ENCODE data around the gene CTSA. TPM values are rescaled to one million over a fixed set of nuclear protein-coding genes. Genes with fewer than 3 reads are reported as not detected.

Gene CTSA
- total and polyA plus RNA-seq, 9 donors = 45.0 to 210 (median 110) TPM

- intact Hi-C loops (cut with DNase I) = no loop called here
- no peaks in the 10 kb centered on the region for H3K36me3 ChIP-seq
- no peak for DNase-seq
Observed at GRCh38 chr20:45907219-45907948, 16.2 kb downstream of the CTSA start.

GRCh38 chr20:45908084-45908483 lies 16.9 kb downstream of the CTSA start:
- intact Hi-C loops (cut with DNase I) = no loop called here
- no peak overlapping the region for H3K27ac ChIP-seq
- H3K36me3 ChIP-seq = no peaks in the 10 kb centered on the region
- no peaks in the 10 kb centered on the region for H3K27me3 ChIP-seq
- H3K9me3 ChIP-seq = no peaks in the 10 kb centered on the region
- H3K4me3 ChIP-seq = no peak overlapping the region
- H3K4me1 ChIP-seq (ENCODE audit: insufficient read depth) = peaks cover 7% of the 10 kb centered on the region
- 89 to 93% (median 89%) methylated on average over 2 of the region's 2 CpGs for WGBS, 3 donors
- DNase-seq = no peak
- no peak for TF ChIP-seq EP300 (IDR thresholded peaks at IDR 0.05)
- no peak for TF ChIP-seq POLR2A (IDR thresholded peaks at IDR 0.05)
- no peak for TF ChIP-seq CTCF (IDR thresholded peaks at IDR 0.05)

More at GRCh38 chr20:45907219-45907948, 16.2 kb downstream of the CTSA start:
- Histone ChIP-seq H3K27ac (no peak overlapping the region), H3K4me1 (ENCODE audit: insufficient read depth) (peaks cover 5% of the 10 kb centered on the region), H3K4me3 (no peak overlapping the region), H3K9me3 (no peaks in the 10 kb centered on the region), H3K27me3 (no peaks in the 10 kb centered on the region)
- 91% methylated on average over 17 of the region's 17 CpGs for WGBS, 3 donors
- TF ChIP-seq POLR2A (IDR thresholded peaks at IDR 0.05) = no peak
- no peak for TF ChIP-seq CTCF (IDR thresholded peaks at IDR 0.05)
- no peak for TF ChIP-seq EP300 (IDR thresholded peaks at IDR 0.05)

- intact Hi-C loops (cut with DNase I) = no loop called here
- no peaks in the 10 kb centered on the region for H3K36me3 ChIP-seq
- H3K4me1 ChIP-seq (ENCODE audit: insufficient read depth) = peaks cover 7% of the 10 kb centered on the region
- no peak overlapping the region for H3K27ac ChIP-seq
- peak in 2 of 5 donors; percentile 18 to 50 for DNase-seq
- H3K4me3 ChIP-seq = no peak overlapping the region
- no peaks in the 10 kb centered on the region for H3K27me3 ChIP-seq
- WGBS, 3 donors = 82 to 86% (median 85%) methylated on average over 12 of the region's 12 CpGs
- TF ChIP-seq CTCF (IDR thresholded peaks at IDR 0.05) (no peak), POLR2A (IDR thresholded peaks at IDR 0.05) (no peak), EP300 (IDR thresholded peaks at IDR 0.05) (no peak)
- no peaks in the 10 kb centered on the region for H3K9me3 ChIP-seq
Observed at GRCh38 chr20:45909336-45909808, 18.2 kb downstream of the CTSA start.

- no peaks in the 10 kb centered on the region for H3K9me3 ChIP-seq
- WGBS, 3 donors = 68 to 76% (median 71%) methylated on average over 22 of the region's 22 CpGs
- peak overlapping the region; percentile 8 for H3K4me3 ChIP-seq
- peak in 4 of 5 donors; percentile 15 to 63 (median 58) for DNase-seq
- peaks cover 7% of the 10 kb centered on the region for H3K4me1 ChIP-seq (ENCODE audit: insufficient read depth)
- TF ChIP-seq POLR2A (IDR thresholded peaks at IDR 0.05) (no peak), EP300 (IDR thresholded peaks at IDR 0.05) (no peak), CTCF (IDR thresholded peaks at IDR 0.05) (no peak)
- H3K36me3 ChIP-seq = no peaks in the 10 kb centered on the region
- peak overlapping the region; percentile 1 to 31 for H3K27ac ChIP-seq
- no peaks in the 10 kb centered on the region for H3K27me3 ChIP-seq
- intact Hi-C loops (cut with DNase I) = no loop called here
Observed at GRCh38 chr20:45909817-45910669, 18.9 kb downstream of the CTSA start.

Measured in ovary (tissue), 9 donors.